Frontal cortex (tissue), 4 donors: ENCODE measurements around the gene DPP10. TPM values are rescaled to one million over a fixed set of nuclear protein-coding genes. Genes with fewer than 3 reads are reported as not detected.

Source experiments
- DNase-seq, 2 donors: peaks; one replicate each; pipeline ENCODE4 v3.0.0; 2012; ENCODE audit warnings: low spot score in 2 of 2
- FAIRE-seq: peaks from 2 replicates; lab custom pipeline; 2012; peaks lifted over from hg19 to GRCh38; lab: Jason Lieb, UNC
- total RNA-seq: library from RNA; depleted of rRNA; stranded (reverse); fragments of >200 nt; gene quantifications from one replicate; pipeline ENCODE4 v1.2.3, GENCODE V29; 2014
- donor health status: control.
- donor health status: control.
- donor health status: control.

The DPP10 gene
- total RNA-seq, 1 donor from 2014 or later = 74.6 TPM

GRCh38 chr2:115481842-115482241 lies 1039.4 kb downstream of the DPP10 start:
- peak; percentile 71 for FAIRE-seq

GRCh38 chr2:115483666-115484065 lies 1041.2 kb downstream of the DPP10 start:
- no peak for FAIRE-seq
- no peak for DNase-seq

More at GRCh38 chr2:115481842-115482241, 1039.4 kb downstream of the DPP10 start:
- DNase-seq = no peak

- DNase-seq = no peak
These were observed 1042.0 kb downstream of the DPP10 start for GRCh38 chr2:115484486-115484885.

GRCh38 chr2:115484983-115485382 lies 1042.5 kb downstream of the DPP10 start:
- FAIRE-seq = no peak

More at GRCh38 chr2:115484486-115484885, 1042.0 kb downstream of the DPP10 start:
- no peak for FAIRE-seq

GRCh38 chr2:115491186-115491793 lies 1048.8 kb downstream of the DPP10 start:
- FAIRE-seq = no peak
- DNase-seq = no peak

More at GRCh38 chr2:115484983-115485382, 1042.5 kb downstream of the DPP10 start:
- no peak for DNase-seq

GRCh38 chr2:115505331-115505730 lies 1062.9 kb downstream of the DPP10 start:
- FAIRE-seq (no peak), DNase-seq (no peak)

GRCh38 chr2:115520727-115521126 lies 1078.3 kb downstream of the DPP10 start:
- FAIRE-seq (no peak), DNase-seq (no peak)

GRCh38 chr2:115524452-115524851 lies 1082.0 kb downstream of the DPP10 start:
- no peak for FAIRE-seq
- no peak for DNase-seq

GRCh38 chr2:115529627-115530026 lies 1087.2 kb downstream of the DPP10 start:
- FAIRE-seq (peak; percentile 39), DNase-seq (no peak)

- no peak for FAIRE-seq
- DNase-seq = no peak
These were observed 1090.6 kb downstream of the DPP10 start for GRCh38 chr2:115533081-115533480.

GRCh38 chr2:115541814-115542213 lies 1099.4 kb downstream of the DPP10 start:
- DNase-seq (no peak), FAIRE-seq (no peak)

- FAIRE-seq (no peak), DNase-seq (no peak)
These were observed 1099.9 kb downstream of the DPP10 start for GRCh38 chr2:115542331-115542730.

- no peak for FAIRE-seq
- no peak for DNase-seq
These were observed 1100.6 kb downstream of the DPP10 start for GRCh38 chr2:115543024-115543423.

GRCh38 chr2:115543461-115543860 lies 1101.0 kb downstream of the DPP10 start:
- no peak for DNase-seq
- FAIRE-seq = no peak

- DNase-seq = no peak
- no peak for FAIRE-seq
These were observed 1107.2 kb downstream of the DPP10 start for GRCh38 chr2:115549611-115550130.

GRCh38 chr2:115552726-115553125 lies 1110.3 kb downstream of the DPP10 start:
- no peak for FAIRE-seq
- DNase-seq = no peak

GRCh38 chr2:115554153-115554552 lies 1111.7 kb downstream of the DPP10 start:
- FAIRE-seq (no peak), DNase-seq (no peak)

GRCh38 chr2:115558725-115559124 lies 1116.3 kb downstream of the DPP10 start:
- DNase-seq (no peak), FAIRE-seq (no peak)

- FAIRE-seq (no peak), DNase-seq (no peak)
These were observed 1118.2 kb downstream of the DPP10 start for GRCh38 chr2:115560666-115561065.

GRCh38 chr2:115568643-115569042 lies 1126.2 kb downstream of the DPP10 start:
- FAIRE-seq = no peak
- DNase-seq = no peak

- DNase-seq (no peak), FAIRE-seq (no peak)
These were observed 1127.1 kb downstream of the DPP10 start for GRCh38 chr2:115569547-115569946.

GRCh38 chr2:115572746-115573145 lies 1130.3 kb downstream of the DPP10 start:
- DNase-seq (no peak), FAIRE-seq (no peak)
